K562 (cell line): ENCODE results near the gene LRIT3. TPM values are rescaled to one million over a fixed set of nuclear protein-coding genes. Genes with fewer than 3 reads are reported as not detected.

Source experiments
- ATF3 ChIP-seq, 2 experiments: fragments of 450-650 bp in 1 of 2; sonication (generic) in 1 of 2; formaldehyde crosslinking in 1 of 2; IDR thresholded peaks in 1 of 2; conservative IDR thresholded peaks in 1 of 2; 2 replicates each; pipeline versions ENCODE4 v1.6.1 to v1.8.1; 2016 to 2023; ENCODE audit warnings: mild to moderate bottlenecking in 2 of 2, moderate library complexity in 2 of 2, inconsistent platforms in 1 of 2, missing genetic modification reagents in 1 of 2
- DPF2 ChIP-seq: fragments of 450-650 bp; IDR thresholded peaks from 2 replicates; pipeline ENCODE4 v1.6.1; 2016
- EWSR1 ChIP-seq: fragments of 450-650 bp; IDR thresholded peaks from 2 replicates; pipeline ENCODE4 v1.6.1; 2018; ENCODE audit warnings: borderline replicate concordance, mild to moderate bottlenecking, low read depth, moderate library complexity; ENCODE audit not compliant: partially characterized antibody
- GTF2A2 ChIP-seq: IDR thresholded peaks from 2 replicates; pipeline ENCODE4 v1.6.1; 2016; ENCODE audit warnings: mild to moderate bottlenecking, missing genetic modification characterization, missing compliant biosample characterization
- HNRNPH1 ChIP-seq: fragments of 200-400 bp; formaldehyde crosslinking; optimal IDR thresholded peaks from 2 replicates; pipeline ENCODE3; 2017; ENCODE audit warnings: low read depth, mild to moderate bottlenecking, low read length, moderate library complexity
- MCM5 ChIP-seq: fragments of 450-650 bp; IDR thresholded peaks from 2 replicates; pipeline ENCODE4 v1.6.1; 2016; ENCODE audit warnings: low read depth
- NBN ChIP-seq: fragments of 450-650 bp; IDR thresholded peaks from 2 replicates; pipeline ENCODE4 v1.6.1; 2016; ENCODE audit warnings: low read depth, mild to moderate bottlenecking
- NFE2L1 ChIP-seq: fragments of 450-650 bp; IDR thresholded peaks from 2 replicates; pipeline ENCODE4 v1.6.1; 2016; ENCODE audit warnings: missing genetic modification characterization, low read depth, mild to moderate bottlenecking, missing compliant biosample characterization, moderate library complexity, borderline replicate concordance
- NFRKB ChIP-seq: fragments of 450-650 bp; IDR thresholded peaks from 2 replicates; pipeline ENCODE4 v1.6.1; 2016; ENCODE audit warnings: low read depth
- PHTF2 ChIP-seq: fragments of 250-450 bp; sonication (Bioruptor Pico); IDR thresholded peaks from 2 replicates; pipeline ENCODE4 v1.5.0; 2021; ENCODE audit warnings: mild to moderate bottlenecking
- TARDBP ChIP-seq: fragments of 450-650 bp; IDR thresholded peaks from 2 replicates; pipeline ENCODE4 v1.6.1; 2016
- TCF3 ChIP-seq: sonication (generic); formaldehyde crosslinking; IDR thresholded peaks from 2 replicates; pipeline ENCODE4 v1.4.0; 2020; ENCODE audit warnings: mild to moderate bottlenecking, missing genetic modification reagents
- THRAP3 ChIP-seq: fragments of 450-650 bp; IDR thresholded peaks from 2 replicates; pipeline ENCODE4 v1.6.1; 2016; ENCODE audit warnings: mild to moderate bottlenecking, inconsistent platforms, borderline replicate concordance
- TOE1 ChIP-seq, 2 experiments: fragments of 450-650 bp in 1 of 2; sonication (generic) in 1 of 2; formaldehyde crosslinking in 1 of 2; IDR thresholded peaks; 2 replicates each; pipeline versions ENCODE4 v1.7.1 to v1.8.0; 2016 to 2022; ENCODE audit warnings: borderline replicate concordance in 2 of 2, mild to moderate bottlenecking in 2 of 2, antibody characterized with exemption in 1 of 2, inconsistent platforms in 1 of 2, low read depth in 1 of 2, missing genetic modification reagents in 1 of 2, moderate library complexity in 1 of 2
- ZNF217 ChIP-seq: sonication (generic); formaldehyde crosslinking; IDR thresholded peaks from 2 replicates; pipeline ENCODE4 v1.8.0; 2022; ENCODE audit warnings: mild to moderate bottlenecking, missing genetic modification reagents
- ZNF41 ChIP-seq: fragments of 250-450 bp; sonication (Bioruptor Pico); conservative IDR thresholded peaks from 2 replicates; pipeline ENCODE4 v1.4.0; 2020; ENCODE audit warnings: mild to moderate bottlenecking
- polyA plus RNA-seq, 8 experiments: library from polyadenylated mRNA; depleted of rRNA in 4 of 8; stranded (reverse) in 5 of 8; unstranded in 3 of 8; fragments of >200 nt; fragmentation: Nextera tagmentation in 2 of 8; fragmentation: Illumina TruSeq in 1 of 8; extraction: Ambion mirVana in 2 of 8; extraction: Trizol in 1 of 8; gene quantifications; 2 replicates each; pipeline versions ENCODE4 v1.2.1 to v1.2.3, GENCODE V29; 2011 to 2014; ENCODE audit warnings: inconsistent platforms in 1 of 8, missing spikeins in 1 of 8
- total RNA-seq, 7 experiments: library from RNA; depleted of rRNA in 6 of 7; stranded (reverse); fragments of >200 nt in 6 of 7; fragmentation: Illumina TruSeq in 2 of 7; extraction: Trizol in 2 of 7; gene quantifications; 2 replicates each; pipeline versions ENCODE4 v1.2.1 to v1.2.3, GENCODE V29; 2011 to 2021; ENCODE audit warnings: low replicate concordance in 1 of 7
- TF ChIP-seq, protein P1 (sequence below): fragments of 450-650 bp; IDR thresholded peaks from one replicate; pipeline ENCODE4 v1.6.1; 2018; ENCODE audit warnings: mild to moderate bottlenecking, moderate library complexity; ENCODE audit not compliant: partially characterized antibody
- TF ChIP-seq, protein P2 (sequence below): sonication (generic); formaldehyde crosslinking; IDR thresholded peaks from 2 replicates; pipeline ENCODE4 v1.8.0; 2022; ENCODE audit warnings: mild to moderate bottlenecking, missing genetic modification reagents, borderline replicate concordance
- TF ChIP-seq, protein P3 (sequence below): fragments of 250-450 bp; sonication (Bioruptor Pico); IDR thresholded peaks from 2 replicates; pipeline ENCODE4 v1.8.0; 2022; ENCODE audit warnings: moderate library complexity, mild to moderate bottlenecking, inconsistent platforms
- TF ChIP-seq, protein P4 (sequence below): fragments of 150-350 bp; conservative IDR thresholded peaks from 2 replicates; pipeline ENCODE4 v1.6.1; 2014; ENCODE audit warnings: low read length

Gene LRIT3
- total and polyA plus RNA-seq, 9 of the 15 experiments (the other 6 are each of a cell fraction or from before 2014, with no cell fraction given): 0.04 to 0.10 (median 0.04) TPM; not detected in 4

GRCh38 chr4:109873791-109874514 lies 26.0 kb downstream of the LRIT3 start (continued):
- TF ChIP-seq HNRNPH1 (no peak), TOE1 (IDR thresholded peaks at IDR 0.05; ENCODE audit: borderline replicate concordance) (no peak), TOE1 (CRISPR knock-in tag; IDR thresholded peaks at IDR 0.05; ENCODE audit: borderline replicate concordance, low read depth) (no peak), MCM5 (no peak), GTF2A2 (peak; percentile 56; the same call in 1 of the 2 replicates), EWSR1 (no peak), ATF3 (IDR thresholded peaks at IDR 0.05) (peak; percentile 85; the same call in 1 of the 2 replicates), ATF3 (CRISPR knock-in tag; conservative IDR thresholded peaks at IDR 0.05) (no peak), ZNF41 (CRISPR knock-in tag) (no peak; the same call in 1 of the 2 replicates), PHTF2 (CRISPR knock-in tag) (no peak), ZNF217 (no peak), NBN (no peak), TCF3 (CRISPR knock-in tag) (0 out of 2 replicates have a peak, but pooled peaks have one; percentile 10), DPF2 (no peak), NFRKB (peak; percentile 53; the same call in 1 of the 2 replicates), NFE2L1 (tag) (no peak), TARDBP (no peak), THRAP3 (no peak)
- TF ChIP-seq, protein P1, sequence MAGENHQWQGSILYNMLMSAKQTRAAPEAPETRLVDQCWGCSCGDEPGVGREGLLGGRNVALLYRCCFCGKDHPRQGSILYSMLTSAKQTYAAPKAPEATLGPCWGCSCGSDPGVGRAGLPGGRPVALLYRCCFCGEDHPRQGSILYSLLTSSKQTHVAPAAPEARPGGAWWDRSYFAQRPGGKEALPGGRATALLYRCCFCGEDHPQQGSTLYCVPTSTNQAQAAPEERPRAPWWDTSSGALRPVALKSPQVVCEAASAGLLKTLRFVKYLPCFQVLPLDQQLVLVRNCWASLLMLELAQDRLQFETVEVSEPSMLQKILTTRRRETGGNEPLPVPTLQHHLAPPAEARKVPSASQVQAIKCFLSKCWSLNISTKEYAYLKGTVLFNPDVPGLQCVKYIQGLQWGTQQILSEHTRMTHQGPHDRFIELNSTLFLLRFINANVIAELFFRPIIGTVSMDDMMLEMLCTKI: no peak
- TF ChIP-seq, protein P2, sequence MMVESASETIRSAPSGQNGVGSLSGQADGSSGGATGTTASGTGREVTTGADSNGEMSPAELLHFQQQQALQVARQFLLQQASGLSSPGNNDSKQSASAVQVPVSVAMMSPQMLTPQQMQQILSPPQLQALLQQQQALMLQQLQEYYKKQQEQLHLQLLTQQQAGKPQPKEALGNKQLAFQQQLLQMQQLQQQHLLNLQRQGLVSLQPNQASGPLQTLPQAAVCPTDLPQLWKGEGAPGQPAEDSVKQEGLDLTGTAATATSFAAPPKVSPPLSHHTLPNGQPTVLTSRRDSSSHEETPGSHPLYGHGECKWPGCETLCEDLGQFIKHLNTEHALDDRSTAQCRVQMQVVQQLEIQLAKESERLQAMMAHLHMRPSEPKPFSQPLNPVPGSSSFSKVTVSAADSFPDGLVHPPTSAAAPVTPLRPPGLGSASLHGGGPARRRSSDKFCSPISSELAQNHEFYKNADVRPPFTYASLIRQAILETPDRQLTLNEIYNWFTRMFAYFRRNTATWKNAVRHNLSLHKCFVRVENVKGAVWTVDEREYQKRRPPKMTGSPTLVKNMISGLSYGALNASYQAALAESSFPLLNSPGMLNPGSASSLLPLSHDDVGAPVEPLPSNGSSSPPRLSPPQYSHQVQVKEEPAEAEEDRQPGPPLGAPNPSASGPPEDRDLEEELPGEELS (CRISPR knock-in tag): no peak
- TF ChIP-seq, protein P3, sequence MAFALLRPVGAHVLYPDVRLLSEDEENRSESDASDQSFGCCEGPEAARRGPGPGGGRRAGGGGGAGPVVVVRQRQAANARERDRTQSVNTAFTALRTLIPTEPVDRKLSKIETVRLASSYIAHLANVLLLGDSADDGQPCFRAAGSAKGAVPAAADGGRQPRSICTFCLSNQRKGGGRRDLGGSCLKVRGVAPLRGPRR: no peak
- TF ChIP-seq, protein P4, sequence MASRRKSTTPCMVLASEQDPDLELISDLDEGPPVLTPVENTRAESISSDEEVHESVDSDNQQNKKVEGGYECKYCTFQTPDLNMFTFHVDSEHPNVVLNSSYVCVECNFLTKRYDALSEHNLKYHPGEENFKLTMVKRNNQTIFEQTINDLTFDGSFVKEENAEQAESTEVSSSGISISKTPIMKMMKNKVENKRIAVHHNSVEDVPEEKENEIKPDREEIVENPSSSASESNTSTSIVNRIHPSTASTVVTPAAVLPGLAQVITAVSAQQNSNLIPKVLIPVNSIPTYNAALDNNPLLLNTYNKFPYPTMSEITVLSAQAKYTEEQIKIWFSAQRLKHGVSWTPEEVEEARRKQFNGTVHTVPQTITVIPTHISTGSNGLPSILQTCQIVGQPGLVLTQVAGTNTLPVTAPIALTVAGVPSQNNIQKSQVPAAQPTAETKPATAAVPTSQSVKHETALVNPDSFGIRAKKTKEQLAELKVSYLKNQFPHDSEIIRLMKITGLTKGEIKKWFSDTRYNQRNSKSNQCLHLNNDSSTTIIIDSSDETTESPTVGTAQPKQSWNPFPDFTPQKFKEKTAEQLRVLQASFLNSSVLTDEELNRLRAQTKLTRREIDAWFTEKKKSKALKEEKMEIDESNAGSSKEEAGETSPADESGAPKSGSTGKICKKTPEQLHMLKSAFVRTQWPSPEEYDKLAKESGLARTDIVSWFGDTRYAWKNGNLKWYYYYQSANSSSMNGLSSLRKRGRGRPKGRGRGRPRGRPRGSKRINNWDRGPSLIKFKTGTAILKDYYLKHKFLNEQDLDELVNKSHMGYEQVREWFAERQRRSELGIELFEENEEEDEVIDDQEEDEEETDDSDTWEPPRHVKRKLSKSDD: no peak
